Smooth muscle cell (in vitro differentiated cells): ENCODE results near the gene CDNF. TPM values are rescaled to one million over a fixed set of nuclear protein-coding genes. Genes with fewer than 3 reads are reported as not detected.

Source experiments
- DNase-seq: peaks from one replicate; lab custom pipeline; 2025; ENCODE audit not compliant: unreplicated experiment; lab: John Stamatoyannopoulos, UW
- H2AFZ ChIP-seq: fragments of 200-600 bp; sonication (generic); 2 replicates; pipeline ENCODE4 v1.6.0; 2016; ENCODE audit warnings: antibody characterized with exemption, low read depth, mild to moderate bottlenecking
- H3F3A ChIP-seq: fragments of 200-600 bp; sonication (generic); 2 replicates; pipeline ENCODE4 v1.6.0; 2017; ENCODE audit warnings: antibody characterized with exemption, low read depth
- H3K27ac ChIP-seq: fragments of 200-600 bp; sonication (generic); 2 replicates; pipeline ENCODE4 v1.5.1; 2016; ENCODE audit warnings: low read depth, mild to moderate bottlenecking
- H3K27me3 ChIP-seq: fragments of 200-600 bp; sonication (generic); 2 replicates; pipeline ENCODE4 v1.6.1; 2016; ENCODE audit warnings: low read depth, mild to moderate bottlenecking
- H3K36me3 ChIP-seq: fragments of 200-600 bp; sonication (generic); 2 replicates; pipeline ENCODE4 v1.5.1; 2016; ENCODE audit warnings: low read depth
- H3K4me1 ChIP-seq: fragments of 200-600 bp; sonication (generic); 2 replicates; pipeline ENCODE4 v1.5.1; 2016; ENCODE audit warnings: low read depth
- H3K4me2 ChIP-seq: fragments of 200-600 bp; sonication (generic); 2 replicates; pipeline ENCODE4 v1.6.0; 2016; ENCODE audit warnings: mild to moderate bottlenecking
- H3K4me3 ChIP-seq: fragments of 200-600 bp; sonication (generic); 2 replicates; pipeline ENCODE4 v1.5.1; 2016; ENCODE audit warnings: mild to moderate bottlenecking
- H3K79me2 ChIP-seq: fragments of 200-600 bp; sonication (generic); 2 replicates; pipeline ENCODE4 v1.6.0; 2016; ENCODE audit warnings: low read depth, mild to moderate bottlenecking
- H3K9ac ChIP-seq: fragments of 200-600 bp; sonication (generic); 2 replicates; pipeline ENCODE4 v1.6.0; 2016; ENCODE audit warnings: low read depth
- H3K9me3 ChIP-seq: fragments of 200-600 bp; sonication (generic); replicated peaks from 2 replicates; pipeline ENCODE4 v1.5.1; 2016; ENCODE audit warnings: low read depth
- H4K20me1 ChIP-seq: fragments of 200-600 bp; sonication (generic); 2 replicates; pipeline ENCODE4 v1.6.0; 2016; ENCODE audit warnings: low read depth
- WGBS: methylation state at CpG from one replicate; pipeline ENCODE4 v1.1.7; 2016; ENCODE audit warnings: low lambda C conversion rate; 5-methylcytosine and 5-hydroxymethylcytosine counted together
- polyA plus RNA-seq: library from polyadenylated mRNA; unstranded; fragments of >200 nt; fragmentation: Nextera tagmentation; extraction: Ambion mirVana; gene quantifications from 2 replicates; pipeline ENCODE4 v1.2.1, GENCODE V29; 2016
- total RNA-seq: library from RNA; depleted of rRNA; stranded (reverse); fragments of >200 nt; gene quantifications from 2 replicates; pipeline ENCODE4 v1.2.3, GENCODE V29; 2014
- TF ChIP-seq, protein P1 (sequence below): fragments of 200-600 bp; sonication (generic); IDR thresholded peaks from 2 replicates; pipeline ENCODE4 v1.5.1; 2017; ENCODE audit warnings: borderline replicate concordance, mild to moderate bottlenecking, antibody characterized with exemption; ENCODE audit not compliant: insufficient read depth, poor library complexity, severe bottlenecking

The CDNF gene
- total and polyA plus RNA-seq, 2 experiments from 2014 or later: 0.63 to 4.1 TPM

DNA sequence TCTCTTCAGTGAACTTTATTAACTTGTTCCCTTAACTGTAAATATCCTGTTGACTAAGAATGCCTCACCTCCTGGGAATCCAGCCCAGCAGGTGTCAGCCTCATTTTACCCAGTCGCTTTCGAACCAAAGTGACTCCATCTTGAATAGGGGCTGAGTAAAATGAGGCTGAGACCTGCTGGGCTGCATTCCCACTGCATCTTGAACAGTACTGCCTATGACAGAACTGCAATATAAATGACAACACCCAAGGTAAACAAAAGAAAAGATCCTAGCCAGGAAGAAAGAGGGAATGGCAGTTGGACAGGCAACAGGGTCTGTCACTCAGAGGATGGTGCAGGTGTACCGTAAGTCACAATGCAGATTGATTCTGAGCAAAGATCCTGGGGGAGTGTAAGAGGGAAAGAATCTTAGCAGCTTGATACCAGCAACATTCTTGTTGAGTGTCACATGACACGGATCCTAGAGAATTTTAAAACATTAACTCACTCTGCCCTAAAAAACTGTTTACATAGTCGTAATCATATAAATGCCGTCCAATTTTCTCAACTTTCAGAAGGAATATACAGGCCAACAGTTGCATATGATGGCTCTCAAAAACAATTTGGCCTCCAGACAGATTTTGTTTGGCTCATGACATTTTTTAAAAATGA, 58.7 kb downstream of the CDNF start:
- no peaks in the 10 kb centered on the region for H3K79me2 ChIP-seq
- no peaks in the 10 kb centered on the region for H3K36me3 ChIP-seq
- no peaks in the 10 kb centered on the region for H4K20me1 ChIP-seq
- H3K4me2 ChIP-seq: no peak overlapping the region
- H3F3A ChIP-seq: no peaks in the 10 kb centered on the region
- WGBS: 77% methylated on average over 6 of the region's 6 CpGs
- no peaks in the 10 kb centered on the region for H3K9me3 ChIP-seq
- H3K9ac ChIP-seq: no peak overlapping the region
- H3K4me3 ChIP-seq: no peak overlapping the region
- no peak overlapping the region for H3K27ac ChIP-seq
- H3K4me1 ChIP-seq: no peaks in the 10 kb centered on the region
- TF ChIP-seq, protein P1, sequence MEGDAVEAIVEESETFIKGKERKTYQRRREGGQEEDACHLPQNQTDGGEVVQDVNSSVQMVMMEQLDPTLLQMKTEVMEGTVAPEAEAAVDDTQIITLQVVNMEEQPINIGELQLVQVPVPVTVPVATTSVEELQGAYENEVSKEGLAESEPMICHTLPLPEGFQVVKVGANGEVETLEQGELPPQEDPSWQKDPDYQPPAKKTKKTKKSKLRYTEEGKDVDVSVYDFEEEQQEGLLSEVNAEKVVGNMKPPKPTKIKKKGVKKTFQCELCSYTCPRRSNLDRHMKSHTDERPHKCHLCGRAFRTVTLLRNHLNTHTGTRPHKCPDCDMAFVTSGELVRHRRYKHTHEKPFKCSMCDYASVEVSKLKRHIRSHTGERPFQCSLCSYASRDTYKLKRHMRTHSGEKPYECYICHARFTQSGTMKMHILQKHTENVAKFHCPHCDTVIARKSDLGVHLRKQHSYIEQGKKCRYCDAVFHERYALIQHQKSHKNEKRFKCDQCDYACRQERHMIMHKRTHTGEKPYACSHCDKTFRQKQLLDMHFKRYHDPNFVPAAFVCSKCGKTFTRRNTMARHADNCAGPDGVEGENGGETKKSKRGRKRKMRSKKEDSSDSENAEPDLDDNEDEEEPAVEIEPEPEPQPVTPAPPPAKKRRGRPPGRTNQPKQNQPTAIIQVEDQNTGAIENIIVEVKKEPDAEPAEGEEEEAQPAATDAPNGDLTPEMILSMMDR: no peak
- peaks cover 8% of the 10 kb centered on the region for H3K27me3 ChIP-seq
- no peak overlapping the region for H2AFZ ChIP-seq
- DNase-seq: no peak

DNA sequence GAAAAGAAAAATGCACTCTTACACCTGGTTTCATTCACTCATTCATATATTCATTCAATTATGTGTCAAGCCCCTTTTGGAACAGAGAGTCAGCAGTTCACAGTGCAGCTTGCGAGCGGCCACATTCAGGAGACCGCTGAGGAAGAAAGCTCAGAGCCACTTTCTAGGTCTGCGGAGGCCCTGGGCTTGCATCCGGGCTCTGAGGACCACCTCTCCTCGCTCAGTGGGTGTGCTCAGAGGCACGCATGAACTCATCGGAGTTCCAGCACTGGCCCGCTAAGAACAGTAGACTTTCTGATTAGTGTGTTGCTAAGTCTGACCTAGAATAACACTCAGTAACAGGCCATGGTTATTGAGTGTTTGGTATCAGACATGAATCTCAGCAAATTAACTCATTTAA, 61.3 kb downstream of the CDNF start:
- no peak overlapping the region for H3K4me2 ChIP-seq
- peaks cover 8% of the 10 kb centered on the region for H3K27me3 ChIP-seq
- H3K4me3 ChIP-seq: no peak overlapping the region
- TF ChIP-seq, protein P1: no peak
- no peaks in the 10 kb centered on the region for H3K79me2 ChIP-seq
- H3K27ac ChIP-seq: no peak overlapping the region
- no peaks in the 10 kb centered on the region for H3K9me3 ChIP-seq
- H3K36me3 ChIP-seq: no peaks in the 10 kb centered on the region
- H3K4me1 ChIP-seq: no peaks in the 10 kb centered on the region
- WGBS: 86% methylated on average over 9 of the region's 9 CpGs
- DNase-seq: no peak
- H3F3A ChIP-seq: no peaks in the 10 kb centered on the region
- no peak overlapping the region for H3K9ac ChIP-seq
- no peak overlapping the region for H2AFZ ChIP-seq
- no peaks in the 10 kb centered on the region for H4K20me1 ChIP-seq

DNA sequence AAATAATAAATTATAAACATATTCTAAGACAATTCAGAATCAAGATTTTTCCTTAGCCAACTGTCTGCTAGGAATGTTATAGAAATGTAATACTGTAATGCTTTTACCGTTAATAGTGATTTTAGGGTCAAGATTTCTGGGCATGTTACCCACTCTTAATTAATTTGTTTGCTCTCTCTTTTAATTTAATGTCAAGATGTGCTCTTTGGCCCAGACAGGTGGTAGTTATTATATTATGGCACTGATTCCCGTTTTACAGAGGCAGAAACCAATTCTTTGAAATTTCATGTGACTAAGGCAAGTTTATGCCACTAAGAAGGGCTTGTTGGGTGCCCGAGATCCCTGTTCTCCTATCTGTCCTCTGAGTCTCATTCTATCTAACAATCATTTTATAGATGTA, 62.2 kb downstream of the CDNF start:
- DNase-seq: no peak
- Histone ChIP-seq H3K4me1 (no peaks in the 10 kb centered on the region), H4K20me1 (no peaks in the 10 kb centered on the region), H3K79me2 (no peaks in the 10 kb centered on the region), H3K9ac (no peak overlapping the region), H2AFZ (no peak overlapping the region), H3K27me3 (peaks cover 8% of the 10 kb centered on the region), H3F3A (no peaks in the 10 kb centered on the region), H3K9me3 (no peaks in the 10 kb centered on the region), H3K27ac (no peak overlapping the region), H3K4me2 (no peak overlapping the region), H3K36me3 (no peaks in the 10 kb centered on the region), H3K4me3 (no peak overlapping the region)
- TF ChIP-seq, protein P1: no peak
- 87% methylated on average over 3 of the region's 3 CpGs for WGBS

DNA sequence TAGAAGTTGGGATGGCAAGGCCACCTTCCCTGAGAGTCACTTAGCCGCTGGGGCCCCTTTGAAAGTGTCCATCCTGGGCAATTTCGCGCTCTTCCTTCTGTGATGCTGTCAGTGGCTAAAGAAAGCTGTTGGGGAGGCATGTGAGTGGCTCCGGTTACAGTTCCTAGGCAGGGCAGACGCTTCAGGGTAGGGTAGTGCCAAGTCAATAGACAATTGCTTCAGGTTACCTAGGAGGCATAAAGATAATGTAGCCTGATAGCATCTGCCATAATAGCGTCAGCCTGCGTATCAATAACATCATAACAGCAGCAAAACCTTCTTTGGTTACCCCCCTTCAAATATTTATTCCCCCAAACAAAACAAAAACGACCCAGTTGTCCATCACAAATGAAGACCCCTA, 63.0 kb downstream of the CDNF start, which contains the start of gene FAM107B:
FAM107B (minus strand) TSS at position 101 of the 400 bp plus-strand sequence. CDS start 234 bp downstream, outside the sequence.
- Histone ChIP-seq H3K9me3 (no peaks in the 10 kb centered on the region), H3K4me3 (no peak within 1 kb of the TSS), H3K79me2 (no peaks in the 10 kb centered on the region), H3K4me2 (no peak within 1 kb of the TSS), H3K4me1 (no peaks in the 10 kb centered on the region), H4K20me1 (no peaks in the 10 kb centered on the region), H2AFZ (no peak within 1 kb of the TSS), H3K27me3 (peaks cover 8% of the 10 kb centered on the region), H3K9ac (no peak within 1 kb of the TSS), H3K36me3 (no peaks in the 10 kb centered on the region), H3K27ac (no peak within 1 kb of the TSS), H3F3A (no peaks in the 10 kb centered on the region)
- TF ChIP-seq, protein P1: no peak
- WGBS: 90% methylated on average over 8 of the region's 8 CpGs
- no peak for DNase-seq
